HG03520 (cell line): ENCODE data around the gene PNN.
"Not testable (repeated sequence)": the region's sequence is repeated elsewhere in the genome, so short reads cannot be mapped to it uniquely, and the experiment has no call there.

ENCODE experiments used
- ATAC-seq: cut with Tn5 transposase; IDR thresholded peaks from one replicate; pipeline ENCODE4 v1.9.1; 2021; ENCODE audit warnings: mild to moderate bottlenecking, moderate library complexity; ENCODE audit not compliant: unreplicated experiment

The PNN gene

GRCh38 chr14:39180553-39180952, 5.5 kb downstream of the PNN start:
- ATAC-seq: no peak

- ATAC-seq: no peak
Measured at GRCh38 chr14:39181026-39181692, 6.1 kb downstream of the PNN start.

- ATAC-seq: no peak
Measured at GRCh38 chr14:39181693-39182047, 6.6 kb downstream of the PNN start.

- no peak for ATAC-seq
Measured at GRCh38 chr14:39182770-39183684, 8.0 kb downstream of the PNN start.

DNA sequence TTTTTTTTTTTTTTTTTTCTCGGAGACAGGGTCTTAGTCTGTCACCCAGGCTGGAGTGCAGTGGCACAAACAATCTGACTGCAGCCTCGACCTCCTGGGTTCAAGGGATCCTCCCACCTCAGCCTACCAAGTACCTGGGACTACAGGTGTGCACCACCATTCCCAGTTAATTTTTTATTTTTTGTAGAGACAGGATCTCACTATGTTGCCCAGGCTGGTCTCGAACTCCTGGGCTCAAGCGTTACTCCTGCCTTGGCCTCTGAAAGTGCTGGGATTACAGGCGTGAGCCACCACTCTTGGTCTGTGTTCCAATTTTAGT, 8.6 kb downstream of the PNN start:
- ATAC-seq: not testable (repeated sequence)

DNA sequence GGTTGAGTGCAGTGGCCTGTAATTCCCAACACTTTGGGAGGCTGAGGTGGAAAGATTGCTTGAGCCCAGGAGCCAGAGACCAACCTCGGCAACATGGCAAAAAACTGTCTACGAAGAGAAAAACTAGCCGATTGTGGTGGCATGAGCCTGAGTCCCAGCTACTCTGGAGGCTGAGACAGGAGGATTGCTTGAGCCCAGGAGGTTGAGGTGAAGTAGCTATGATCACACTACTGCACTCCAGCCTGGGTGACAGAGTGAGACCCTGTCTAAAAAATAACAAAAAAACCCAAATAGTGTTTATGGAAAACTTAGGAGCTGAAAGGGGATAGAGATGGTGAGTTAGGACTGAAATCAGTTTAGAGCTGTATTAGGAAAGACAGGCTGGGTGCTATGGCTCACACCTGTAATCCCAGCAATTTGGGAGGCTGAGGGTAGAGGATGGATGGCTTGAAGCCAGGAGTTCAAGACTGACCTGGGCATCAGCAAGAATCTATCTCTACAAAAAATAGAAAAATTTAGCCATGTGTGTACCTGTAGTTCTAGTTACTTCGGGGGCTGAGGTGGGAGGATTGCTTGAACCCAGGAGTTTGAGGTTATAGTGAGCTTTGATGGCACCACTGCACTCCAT, 9.7 kb downstream of the PNN start:
- ATAC-seq: no peak

GRCh38 chr14:39185256-39186049, 10.4 kb downstream of the PNN start:
- no peak for ATAC-seq

DNA sequence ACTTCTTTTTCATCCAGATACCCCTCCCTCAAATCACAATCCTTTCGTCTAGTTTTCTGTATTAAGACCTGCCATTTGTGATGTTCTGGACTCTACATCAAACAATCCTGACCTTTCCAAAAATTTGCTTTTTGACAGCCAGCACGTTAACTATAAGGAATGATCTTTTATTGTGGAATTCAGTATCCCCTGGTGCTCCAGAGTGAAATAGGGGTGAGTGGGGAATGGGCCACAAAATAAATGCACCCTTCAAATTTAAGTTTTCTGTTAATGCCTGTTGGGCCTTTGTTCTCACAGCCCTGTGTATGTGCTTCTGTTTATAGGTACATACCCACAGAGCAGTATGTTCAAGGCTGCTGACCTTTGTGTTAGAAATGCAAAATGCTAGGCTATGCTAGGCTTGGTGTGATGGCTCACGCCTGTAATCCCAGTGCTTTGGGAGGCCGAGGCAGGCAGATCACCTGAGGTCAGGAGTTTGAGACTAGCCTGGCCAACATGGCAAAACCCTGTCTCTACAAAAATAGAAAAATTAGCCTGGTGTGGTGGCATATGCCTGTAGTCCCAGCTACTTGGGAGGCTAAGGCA, 12.0 kb downstream of the PNN start:
- no peak for ATAC-seq

DNA sequence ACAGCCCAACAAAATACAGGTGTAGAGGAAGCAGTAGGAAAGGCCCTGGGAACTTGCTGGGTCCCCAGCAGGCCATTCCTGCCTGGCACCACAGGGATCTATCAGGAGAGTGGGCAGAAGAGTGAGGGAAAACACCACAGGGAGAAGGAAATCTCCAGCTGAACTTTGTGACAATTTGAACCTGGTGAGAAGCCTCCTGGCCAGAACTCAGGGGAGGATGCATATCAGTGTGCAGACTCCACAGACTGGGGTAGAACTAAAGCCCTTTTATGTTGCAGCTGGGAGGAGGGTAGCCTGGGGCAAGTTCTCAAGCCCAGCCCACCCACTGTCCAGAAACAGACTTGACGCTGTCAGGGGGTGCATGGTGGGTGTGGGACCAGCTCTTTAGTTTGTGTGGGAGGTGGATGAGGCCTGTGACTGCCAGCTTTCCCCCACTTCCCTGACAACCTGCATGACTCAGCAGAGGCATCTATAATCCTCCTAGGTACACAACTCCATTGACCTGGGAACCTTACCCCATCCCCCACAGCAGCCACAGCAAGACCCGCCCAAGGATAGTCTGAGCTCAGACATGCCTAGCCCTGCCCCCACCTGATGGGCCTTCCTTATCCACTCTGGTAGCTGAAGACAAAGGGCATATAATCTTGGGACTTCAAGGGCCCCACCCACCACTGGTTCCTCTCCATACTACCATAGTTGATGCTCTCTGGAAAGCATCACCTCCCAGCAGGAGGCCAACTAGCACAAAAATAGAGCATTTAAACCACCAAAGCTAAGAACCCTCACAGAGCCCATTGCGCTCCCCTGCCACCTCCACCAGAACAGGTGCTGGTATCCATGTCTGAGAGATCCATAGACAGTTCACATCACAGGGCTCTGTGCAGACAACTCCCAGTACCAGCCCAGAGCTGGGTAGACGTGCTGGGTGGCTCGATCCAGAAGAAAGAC, 28.9 kb downstream of the PNN start:
- ATAC-seq: no peak

DNA sequence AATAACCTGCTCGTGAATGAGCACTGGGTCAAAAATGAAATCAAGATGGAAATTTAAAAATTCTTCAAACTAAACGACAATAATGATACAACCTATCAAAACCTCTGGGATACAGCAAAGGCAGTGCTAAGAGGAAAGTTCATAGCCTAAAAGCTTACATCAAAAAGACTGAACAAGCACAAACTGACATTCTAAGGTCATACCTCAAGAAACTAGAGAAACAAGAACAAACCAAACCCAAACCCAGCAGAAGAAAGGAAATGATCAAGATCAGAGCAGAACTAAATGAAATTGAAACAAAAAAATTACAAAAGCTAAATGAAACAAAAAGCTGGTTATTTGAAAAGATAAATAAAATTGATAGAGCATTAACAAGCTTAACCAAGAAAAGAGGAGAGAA, 32.4 kb downstream of the PNN start:
- ATAC-seq: not testable (repeated sequence)

- ATAC-seq: no peak
Measured at GRCh38 chr14:39211109-39211741, 36.2 kb downstream of the PNN start.

DNA sequence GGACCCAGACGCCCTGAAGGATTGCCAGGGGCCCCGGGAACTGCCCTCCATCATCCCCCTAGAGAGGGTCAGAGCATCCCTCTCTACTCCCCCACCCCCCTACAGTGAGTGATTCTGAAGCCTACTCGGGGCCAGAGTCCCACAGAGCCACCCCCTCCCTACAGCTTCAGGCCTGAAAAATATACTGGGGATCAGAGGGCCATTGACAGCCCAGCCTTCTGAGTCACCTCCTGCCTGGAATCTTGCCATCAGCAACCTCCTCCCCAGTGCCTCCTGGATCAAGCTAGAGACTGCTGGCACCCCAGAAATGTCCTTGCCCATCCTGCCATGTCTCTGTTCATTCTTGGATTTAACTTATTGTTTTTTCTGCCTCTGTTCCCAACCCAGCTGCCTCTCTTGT, 37.0 kb downstream of the PNN start:
- no peak for ATAC-seq

DNA sequence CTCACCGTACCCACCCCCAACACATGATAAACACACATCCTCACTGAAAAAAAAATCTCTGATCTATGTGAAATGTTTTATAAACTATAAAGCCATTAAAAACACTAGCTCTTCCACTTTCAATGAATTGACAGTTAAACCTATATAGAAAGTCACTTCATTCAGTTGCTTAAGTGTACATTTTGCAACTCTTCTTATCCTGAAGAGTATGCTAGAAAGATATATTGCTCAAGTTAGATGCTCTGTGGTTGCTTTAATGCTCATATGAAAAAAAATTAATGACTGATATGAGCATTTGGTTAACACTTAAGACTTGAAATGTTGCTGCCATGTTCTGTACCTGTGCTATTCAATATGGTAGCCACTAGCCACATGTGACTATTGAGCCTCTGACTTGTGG, 37.6 kb downstream of the PNN start:
- no peak for ATAC-seq

DNA sequence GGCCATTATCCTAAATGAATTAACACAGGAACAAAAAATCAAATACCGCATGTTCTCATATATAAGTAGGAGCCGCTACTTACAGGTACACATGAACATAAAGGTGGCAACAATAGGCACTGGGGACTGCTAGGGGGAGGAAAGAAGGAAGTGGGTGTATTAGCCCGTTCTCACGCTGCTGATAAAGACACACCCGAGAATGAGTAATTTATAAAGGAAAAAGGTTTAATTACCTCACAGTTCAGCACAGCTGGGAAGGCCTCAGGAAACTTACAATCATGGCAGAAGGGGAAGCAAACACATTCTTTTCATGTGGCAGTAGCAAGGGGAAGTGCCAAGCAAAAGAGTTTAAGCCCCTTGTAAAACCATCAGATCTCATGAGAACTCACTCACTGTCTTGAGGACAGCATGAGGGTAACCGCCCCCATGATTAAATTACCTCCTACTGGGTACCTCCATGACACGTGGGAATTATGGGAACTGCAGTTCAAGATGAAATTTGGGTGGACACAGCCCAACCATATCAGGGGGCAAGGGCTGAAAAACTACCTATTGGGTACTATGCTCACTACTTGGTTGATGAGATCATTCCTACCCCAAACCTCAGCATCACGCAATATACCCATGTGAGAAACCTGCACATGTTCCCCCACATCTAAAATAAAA, 42.3 kb downstream of the PNN start:
- no peak for ATAC-seq

DNA sequence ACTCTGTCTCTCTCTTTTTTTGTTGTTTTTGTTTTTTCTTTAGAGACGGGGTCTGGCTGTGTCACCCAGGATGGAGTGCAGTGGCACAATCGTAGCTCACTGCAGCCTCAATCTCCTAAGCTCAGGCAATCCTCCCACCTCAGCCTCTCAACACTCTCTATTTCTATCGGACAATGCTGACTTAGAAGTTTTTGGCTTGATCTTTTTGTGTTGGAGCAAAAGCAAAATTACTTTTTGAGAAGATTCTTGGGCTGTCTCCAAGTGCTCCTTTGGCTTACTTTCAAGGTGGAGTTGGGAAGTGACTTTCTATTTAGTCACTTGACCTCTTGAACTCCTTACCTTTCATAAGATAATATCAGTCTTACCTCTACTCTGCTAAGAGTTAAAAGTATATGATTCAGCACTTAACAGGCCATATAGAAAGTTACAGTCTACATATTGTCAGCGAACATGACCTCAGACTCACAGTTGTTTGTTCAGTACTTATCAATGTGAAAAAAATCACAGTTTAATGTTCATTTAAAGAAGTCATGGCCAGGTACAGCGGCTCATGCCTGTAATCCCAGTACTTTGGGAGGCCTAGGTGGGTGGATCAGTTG, 43.2 kb downstream of the PNN start:
- no peak for ATAC-seq

- no peak for ATAC-seq
Measured at GRCh38 chr14:39219075-39219499, 44.0 kb downstream of the PNN start.

DNA sequence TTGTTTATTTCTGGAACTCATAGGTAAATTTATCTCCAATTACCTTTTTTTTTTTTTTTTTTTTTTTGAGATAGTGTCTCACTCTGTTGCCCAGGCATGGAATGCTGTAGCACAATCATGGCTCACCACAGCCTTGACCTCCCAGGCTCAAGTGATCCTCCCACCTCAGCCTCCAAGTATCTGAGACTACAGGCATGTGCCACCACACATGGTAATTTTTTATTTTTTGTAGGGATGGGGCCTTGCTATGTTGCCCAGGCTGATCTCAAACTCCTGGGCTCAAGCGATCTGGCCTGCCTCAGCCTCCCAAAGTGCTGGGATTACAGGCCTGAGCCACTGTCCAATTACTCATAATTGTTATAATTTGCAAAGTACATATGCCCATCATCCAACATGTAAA, 45.4 kb downstream of the PNN start:
- ATAC-seq: not testable (repeated sequence)

DNA sequence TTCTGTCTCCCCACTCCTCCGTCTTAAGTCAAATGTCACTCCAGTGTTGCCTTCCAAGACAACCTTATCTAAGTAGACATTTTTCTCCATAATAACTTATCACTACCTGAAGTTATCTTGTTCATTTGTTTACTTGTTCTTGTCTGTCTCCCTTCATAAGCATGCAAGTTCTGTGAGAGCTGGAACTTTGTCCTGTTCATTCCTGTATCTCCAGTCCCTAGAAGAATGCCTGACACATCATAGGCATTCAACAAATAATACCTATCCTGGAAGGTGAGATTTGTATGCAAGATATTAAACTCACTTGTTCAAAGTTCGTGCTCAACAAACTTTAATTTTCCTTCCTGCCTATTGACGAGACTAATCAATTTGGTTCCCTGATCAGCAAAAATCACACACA, 53.0 kb downstream of the PNN start:
- no peak for ATAC-seq
